Lung (tissue), 12 donors: ENCODE results near the gene UQCR11. TPM values are rescaled to one million over a fixed set of nuclear protein-coding genes. Genes with fewer than 3 reads are reported as not detected.

Experiments used
- ATAC-seq: fragments of 200-7000 bp; cut with Tn5 transposase; one replicate; pipeline ENCODE4 v1.9.1; 2020; ENCODE audit warnings: moderate number of reproducible peaks; ENCODE audit not compliant: insufficient read depth, low FRiP score
- DNase-seq, 3 donors: peaks; one replicate each; pipeline ENCODE4 v3.0.0-alpha.2; 2013 to 2017
- H3K27ac ChIP-seq, 2 donors: one replicate each; pipeline ENCODE4 v1.5.1; 2013; ENCODE audit warnings: mild to moderate bottlenecking in 2 of 2, moderate library complexity in 2 of 2, control low read depth in 1 of 2, inconsistent platforms in 1 of 2, low read depth in 1 of 2, low read length in 1 of 2
- H3K27me3 ChIP-seq, 3 donors: one replicate each; pipeline ENCODE4 v1.5.1; 2013; ENCODE audit warnings: low read length in 2 of 3; ENCODE audit not compliant: control insufficient read depth in 3 of 3, insufficient read depth in 3 of 3
- H3K36me3 ChIP-seq, 4 donors: one replicate each; pipeline ENCODE4 v1.5.1; 2013; ENCODE audit warnings: low read length in 4 of 4, mild to moderate bottlenecking in 1 of 4, moderate library complexity in 1 of 4; ENCODE audit not compliant: control insufficient read depth in 4 of 4, insufficient read depth in 4 of 4
- H3K4me1 ChIP-seq, 5 donors: one replicate each; pipeline ENCODE4 v1.5.1; 2013; ENCODE audit warnings: low read length in 5 of 5, mild to moderate bottlenecking in 2 of 5, moderate library complexity in 1 of 5; ENCODE audit not compliant: control insufficient read depth in 5 of 5, insufficient read depth in 5 of 5
- H3K4me3 ChIP-seq: one replicate; pipeline ENCODE4 v1.5.1; 2013; ENCODE audit warnings: mild to moderate bottlenecking, control low read depth, moderate library complexity
- H3K9ac ChIP-seq, 2 donors: one replicate each; pipeline ENCODE4 v1.5.1; 2013; ENCODE audit warnings: low read length in 2 of 2, control low read depth in 1 of 2; ENCODE audit not compliant: insufficient read depth in 1 of 2
- H3K9me3 ChIP-seq, 4 donors: one replicate each; pipeline ENCODE4 v1.5.1; 2013; ENCODE audit warnings: low read length in 3 of 4, mild to moderate bottlenecking in 1 of 4, moderate library complexity in 1 of 4; ENCODE audit not compliant: control insufficient read depth in 4 of 4, insufficient read depth in 3 of 4
- WGBS, 2 donors: extraction: QIAGEN DNeasy Blood & Tissue Kit; methylation state at CpG; one replicate each; pipeline ENCODE4 v1.1.7; 2013; 5-methylcytosine and 5-hydroxymethylcytosine counted together
- polyA plus RNA-seq, 2 donors: library from polyadenylated mRNA; stranded (reverse); fragments of 200-250 nt; gene quantifications; one replicate each; pipeline ENCODE4 v1.2.1, GENCODE V29; 2013
- total RNA-seq, 2 donors: library from RNA; depleted of rRNA in 1 of 2; stranded (reverse); fragments of >200 nt in 1 of 2; gene quantifications; one replicate each; pipeline ENCODE4 v1.2.1, GENCODE V29; 2014 to 2021
- TF ChIP-seq, protein P1 (sequence below): IDR thresholded peaks from 2 replicates; pipeline ENCODE4 v1.5.1; 2012; ENCODE audit warnings: mild to moderate bottlenecking; ENCODE audit errors: control extremely low read depth, extremely low read depth
- donor health status: control.
- donor health status: control.
- donor health status: Bipolar disorder and iron deficiency.
- donor health status: healthy.
- donor health status: DM: yes; HTN: yes; CAD: no.

UQCR11 gene
- total and polyA plus RNA-seq, 4 donors: 35.4 to 225 (median 127) TPM

GRCh38 chr19:1616396-1616795, 11.1 kb upstream of the UQCR11 start:
- H3K27ac ChIP-seq: no peak overlapping the region
- ATAC-seq: no peak
- H3K4me3 ChIP-seq: no peak overlapping the region
- peaks cover 0 to 3% (median 0%) of the 10 kb centered on the region in 4 donors for H3K9me3 ChIP-seq
- TF ChIP-seq, protein P1, sequence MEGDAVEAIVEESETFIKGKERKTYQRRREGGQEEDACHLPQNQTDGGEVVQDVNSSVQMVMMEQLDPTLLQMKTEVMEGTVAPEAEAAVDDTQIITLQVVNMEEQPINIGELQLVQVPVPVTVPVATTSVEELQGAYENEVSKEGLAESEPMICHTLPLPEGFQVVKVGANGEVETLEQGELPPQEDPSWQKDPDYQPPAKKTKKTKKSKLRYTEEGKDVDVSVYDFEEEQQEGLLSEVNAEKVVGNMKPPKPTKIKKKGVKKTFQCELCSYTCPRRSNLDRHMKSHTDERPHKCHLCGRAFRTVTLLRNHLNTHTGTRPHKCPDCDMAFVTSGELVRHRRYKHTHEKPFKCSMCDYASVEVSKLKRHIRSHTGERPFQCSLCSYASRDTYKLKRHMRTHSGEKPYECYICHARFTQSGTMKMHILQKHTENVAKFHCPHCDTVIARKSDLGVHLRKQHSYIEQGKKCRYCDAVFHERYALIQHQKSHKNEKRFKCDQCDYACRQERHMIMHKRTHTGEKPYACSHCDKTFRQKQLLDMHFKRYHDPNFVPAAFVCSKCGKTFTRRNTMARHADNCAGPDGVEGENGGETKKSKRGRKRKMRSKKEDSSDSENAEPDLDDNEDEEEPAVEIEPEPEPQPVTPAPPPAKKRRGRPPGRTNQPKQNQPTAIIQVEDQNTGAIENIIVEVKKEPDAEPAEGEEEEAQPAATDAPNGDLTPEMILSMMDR: no peak
- H3K9ac ChIP-seq: no peak overlapping the region
- no peak for DNase-seq
- H3K4me1 ChIP-seq: no peaks in the 10 kb centered on the region
- H3K36me3 ChIP-seq: peaks cover 7 to 74% (median 28%) of the 10 kb centered on the region in 4 donors
- WGBS, 2 donors: 83 to 86% methylated on average over 8 of the region's 8 CpGs
- H3K27me3 ChIP-seq: no peaks in the 10 kb centered on the region

- Histone ChIP-seq H3K27me3 (no peaks in the 10 kb centered on the region), H3K4me1 (no peaks in the 10 kb centered on the region), H3K9ac (no peak overlapping the region), H3K36me3 (peaks cover 9 to 69% (median 29%) of the 10 kb centered on the region in 4 donors), H3K9me3 (peaks cover 0 to 3% (median 0%) of the 10 kb centered on the region in 4 donors), H3K27ac (no peak overlapping the region), H3K4me3 (no peak overlapping the region)
- 92 to 93% methylated on average over 37 to 41 of the region's 41 CpGs for WGBS, 2 donors
- TF ChIP-seq, protein P1: no peak
- DNase-seq (no peak), ATAC-seq (no peak)
These were observed 10.0 kb upstream of the UQCR11 start for GRCh38 chr19:1615156-1615765.

DNA sequence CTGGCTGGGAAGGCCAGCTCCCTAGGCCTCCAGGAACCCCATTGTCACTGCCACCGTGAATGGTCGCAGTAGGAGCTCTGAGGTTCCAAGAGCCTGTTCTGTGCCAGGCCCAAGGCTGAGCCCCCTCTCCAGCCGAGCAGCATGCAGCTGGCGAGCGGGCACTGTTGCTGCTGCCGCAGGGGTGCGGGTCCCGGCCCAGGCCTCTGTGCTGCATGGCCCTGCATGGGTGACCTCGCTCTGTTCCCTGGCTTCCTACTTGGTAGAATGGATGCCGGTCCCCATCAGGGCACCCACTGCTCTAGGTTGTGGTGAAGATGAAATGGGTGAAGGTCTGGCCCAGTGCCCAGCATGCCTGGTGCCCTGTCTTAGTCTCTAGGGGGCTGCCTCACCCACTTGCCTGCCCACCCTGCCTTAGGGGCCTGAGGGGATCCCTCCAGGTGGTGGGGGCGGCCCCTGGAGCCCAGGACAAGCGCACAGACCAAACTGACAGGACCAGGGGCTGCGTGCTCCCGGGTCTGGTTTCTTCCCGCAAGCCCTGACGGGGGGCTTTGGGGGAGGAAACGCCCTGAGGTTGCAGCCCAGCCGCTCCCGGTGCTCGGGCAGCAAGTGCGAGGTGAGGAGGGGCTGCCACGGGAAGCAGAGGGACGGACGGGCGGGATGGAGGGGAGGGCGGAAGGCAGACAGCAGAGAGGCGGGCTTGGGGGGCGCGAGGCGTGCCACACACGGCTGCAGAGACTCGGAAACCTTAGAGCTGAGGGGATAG, 8.7 kb upstream of the UQCR11 start:
- H3K9ac ChIP-seq: no peak overlapping the region
- TF ChIP-seq, protein P1: no peak
- WGBS, 2 donors: 94 to 95% methylated on average over 30 to 32 of the region's 32 CpGs
- ATAC-seq (no peak), DNase-seq (no peak)
- H3K4me1 ChIP-seq: no peaks in the 10 kb centered on the region
- H3K36me3 ChIP-seq: peaks cover 9 to 61% (median 28%) of the 10 kb centered on the region in 4 donors
- no peak overlapping the region for H3K4me3 ChIP-seq
- H3K27me3 ChIP-seq: no peaks in the 10 kb centered on the region
- peaks cover 0 to 3% (median 0%) of the 10 kb centered on the region in 4 donors for H3K9me3 ChIP-seq
- no peak overlapping the region for H3K27ac ChIP-seq
